GM23338 (cell line): ENCODE measurements around the gene LRRC10B. TPM values are rescaled to one million over a fixed set of nuclear protein-coding genes. Genes with fewer than 3 reads are reported as not detected.

Experiments
- ATAC-seq: fragments of 200-7000 bp; cut with Tn5 transposase; 3 replicates; pipeline ENCODE4 v1.9.1; 2020
- DNase-seq: peaks from one replicate; pipeline ENCODE4 v3.0.0-alpha.2; 2015; ENCODE audit warnings: low spot score
- H2AFZ ChIP-seq: fragments of 200-600 bp; sonication (generic); 2 replicates; pipeline ENCODE4 v1.8.0; 2016; ENCODE audit warnings: antibody characterized with exemption, mild to moderate bottlenecking, moderate library complexity
- H3F3A ChIP-seq: fragments of 200-600 bp; sonication (generic); replicated peaks from 2 replicates; pipeline ENCODE4 v1.8.0; 2017; ENCODE audit warnings: antibody characterized with exemption, mixed run types, low read depth
- H3K27ac ChIP-seq: fragments of 200-600 bp; sonication (generic); 2 replicates; pipeline ENCODE4 v1.6.1; 2016; ENCODE audit warnings: low read depth
- H3K27me3 ChIP-seq: fragments of 200-600 bp; sonication (generic); 2 replicates; pipeline ENCODE4 v1.8.0; 2016; ENCODE audit warnings: mild to moderate bottlenecking, mixed run types, moderate library complexity; ENCODE audit not compliant: insufficient read depth
- H3K36me3 ChIP-seq: fragments of 200-600 bp; sonication (generic); 2 replicates; pipeline ENCODE4 v1.8.0; 2016; ENCODE audit warnings: mild to moderate bottlenecking; ENCODE audit not compliant: insufficient read depth
- H3K4me1 ChIP-seq: fragments of 200-600 bp; sonication (generic); 2 replicates; pipeline ENCODE4 v1.8.0; 2016; ENCODE audit warnings: mild to moderate bottlenecking, moderate library complexity; ENCODE audit not compliant: insufficient read depth
- H3K4me2 ChIP-seq: fragments of 200-600 bp; sonication (generic); 2 replicates; pipeline ENCODE4 v1.7.1; 2017; ENCODE audit warnings: mixed run types
- H3K4me3 ChIP-seq: fragments of 200-600 bp; sonication (generic); 2 replicates; pipeline ENCODE4 v1.6.1; 2016; ENCODE audit warnings: mixed run types
- H3K79me2 ChIP-seq: fragments of 200-600 bp; sonication (generic); replicated peaks from 2 replicates; pipeline ENCODE4 v1.8.0; 2017; ENCODE audit warnings: mild to moderate bottlenecking; ENCODE audit not compliant: insufficient read depth
- H3K9me2 ChIP-seq: fragments of 200-600 bp; sonication (generic); 2 replicates; pipeline ENCODE4 v1.8.0; 2017; ENCODE audit not compliant: insufficient read depth
- H4K20me1 ChIP-seq: fragments of 200-600 bp; sonication (generic); replicated peaks from 2 replicates; pipeline ENCODE4 v1.8.0; 2017; ENCODE audit warnings: mild to moderate bottlenecking; ENCODE audit not compliant: insufficient read depth
- H3K27ac Mint-ChIP-seq: 2 replicates; pipeline ENCODE4 v1.8.0; 2020; ENCODE audit warnings: inconsistent platforms, mild to moderate bottlenecking, moderate library complexity, mixed read lengths
- H3K27me3 Mint-ChIP-seq: 3 replicates; pipeline ENCODE4 v1.8.0; 2022; ENCODE audit warnings: low read depth, mild to moderate bottlenecking, moderate library complexity, mixed read lengths, inconsistent platforms; ENCODE audit not compliant: insufficient read depth, poor library complexity
- H3K36me3 Mint-ChIP-seq: 3 replicates; pipeline ENCODE4 v1.8.0; 2021; ENCODE audit warnings: low read depth, mild to moderate bottlenecking, inconsistent platforms, moderate library complexity, mixed read lengths
- H3K4me1 Mint-ChIP-seq: 3 replicates; pipeline ENCODE4 v1.8.0; 2020; ENCODE audit warnings: mild to moderate bottlenecking, inconsistent platforms, mixed read lengths
- H3K4me3 Mint-ChIP-seq: 3 replicates; pipeline ENCODE4 v1.8.0; 2021; ENCODE audit warnings: moderate library complexity, mild to moderate bottlenecking, inconsistent platforms, mixed read lengths
- H3K9me3 Mint-ChIP-seq: 3 replicates; pipeline ENCODE4 v1.8.0; 2020; ENCODE audit warnings: moderate library complexity, mild to moderate bottlenecking, inconsistent platforms, mixed read lengths
- CREB1 ChIP-seq: fragments of 250-450 bp; sonication (Bioruptor Pico); IDR thresholded peaks from 2 replicates; pipeline ENCODE4 v1.5.0; 2020; ENCODE audit warnings: low read depth, mild to moderate bottlenecking, moderate library complexity
- CTCF ChIP-seq, 2 experiments: fragments of 200-600 bp in 1 of 2; sonication (generic) in 1 of 2; conservative IDR thresholded peaks; 2 replicates each; pipeline versions ENCODE4 v1.5.1 to v1.6.1; 2016 to 2017; ENCODE audit warnings: antibody characterized with exemption in 2 of 2, low read depth in 2 of 2, mild to moderate bottlenecking in 2 of 2, moderate library complexity in 1 of 2
- ETS1 ChIP-seq: IDR thresholded peaks from 2 replicates; pipeline ENCODE4 v1.6.1; 2016; ENCODE audit warnings: antibody characterized with exemption
- EZH2 ChIP-seq: fragments of 200-600 bp; sonication (generic); IDR thresholded peaks from one replicate; pipeline ENCODE4 v1.8.0; 2017; ENCODE audit warnings: antibody characterized with exemption, mild to moderate bottlenecking, low read depth; ENCODE audit not compliant: unreplicated experiment
- EZH2phosphoT487 ChIP-seq: fragments of 200-600 bp; sonication (generic); IDR thresholded peaks from one replicate; pipeline ENCODE4 v1.8.1; 2018; ENCODE audit warnings: antibody characterized with exemption; ENCODE audit not compliant: unreplicated experiment
- POLR2AphosphoS5 ChIP-seq: IDR thresholded peaks from 2 replicates; pipeline ENCODE4 v1.6.1; 2016; ENCODE audit warnings: antibody characterized with exemption, low read depth
- REST ChIP-seq: IDR thresholded peaks from one replicate; pipeline ENCODE4 v1.6.1; 2018; ENCODE audit warnings: antibody characterized with exemption; ENCODE audit not compliant: unreplicated experiment
- STAT1 ChIP-seq: IDR thresholded peaks from one replicate; pipeline ENCODE4 v1.6.1; 2016; ENCODE audit warnings: antibody characterized with exemption; ENCODE audit not compliant: unreplicated experiment
- ZNF114 ChIP-seq: fragments of 250-450 bp; sonication (Bioruptor Pico); IDR thresholded peaks from 2 replicates; pipeline ENCODE4 v1.5.0; 2020; ENCODE audit warnings: mild to moderate bottlenecking, moderate library complexity
- ZNF462 ChIP-seq: fragments of 250-450 bp; sonication (Bioruptor Pico); IDR thresholded peaks from 2 replicates; pipeline ENCODE4 v1.5.0; 2020; ENCODE audit warnings: mild to moderate bottlenecking, moderate library complexity
- polyA plus RNA-seq: library from polyadenylated mRNA; unstranded; fragments of >200 nt; fragmentation: Nextera tagmentation; extraction: Ambion mirVana; gene quantifications from 2 replicates; pipeline ENCODE4 v1.2.1, GENCODE V29; 2016
- total RNA-seq: library from RNA; depleted of rRNA; stranded (reverse); fragments of >200 nt; shearing (Covaris generic); gene quantifications from 2 replicates; pipeline ENCODE4 v1.2.3, GENCODE V29; 2014

The LRRC10B gene
- total and polyA plus RNA-seq, 2 experiments from 2014 or later, result 0.47 to 1.6 TPM

GRCh38 chr11:61533401-61533800 is 24.9 kb downstream of the LRRC10B start (continued):
- no peak for TF ChIP-seq ZNF462
- no peak for TF ChIP-seq EZH2
- TF ChIP-seq STAT1, result no peak
- no peak for TF ChIP-seq POLR2AphosphoS5

GRCh38 chr11:61534025-61534932 is 25.7 kb downstream of the LRRC10B start:
- no peaks in the 10 kb centered on the region for H4K20me1 ChIP-seq
- no peak overlapping the region for H3K27ac Mint-ChIP-seq
- H3K27me3 ChIP-seq, result no peaks in the 10 kb centered on the region
- no peak overlapping the region for H2AFZ ChIP-seq
- no peaks in the 10 kb centered on the region for H3F3A ChIP-seq
- H3K4me1 ChIP-seq, result no peaks in the 10 kb centered on the region; the same call in 1 of the 2 replicates
- no peak overlapping the region for H3K4me3 ChIP-seq
- H3K4me1 Mint-ChIP-seq, result peaks cover 18% of the 10 kb centered on the region
- DNase-seq, result no peak
- no peak overlapping the region for H3K4me3 Mint-ChIP-seq
- no peak overlapping the region for H3K4me2 ChIP-seq
- no peaks in the 10 kb centered on the region for H3K79me2 ChIP-seq
- no peaks in the 10 kb centered on the region; the same call in 2 of the 3 replicates for H3K36me3 Mint-ChIP-seq
- H3K9me3 Mint-ChIP-seq, result no peaks in the 10 kb centered on the region
- H3K9me2 ChIP-seq, result 0 out of 2 replicates have a peak, but pooled peaks cover 4% of the 10 kb centered on the region
- no peak overlapping the region for H3K27ac ChIP-seq
- H3K27me3 Mint-ChIP-seq, result peaks cover 8% of the 10 kb centered on the region
- H3K36me3 ChIP-seq, result no peaks in the 10 kb centered on the region
- no peak for ATAC-seq
- TF ChIP-seq EZH2 (no peak), CTCF (conservative IDR thresholded peaks at IDR 0.05; ENCODE audit: low read depth in 2 of 2) (no peak), ZNF114 (CRISPR knock-in tag) (no peak), POLR2AphosphoS5 (no peak), EZH2phosphoT487 (no peak), CREB1 (no peak), STAT1 (no peak), ETS1 (no peak), REST (no peak)
